Smooth muscle cell (in vitro differentiated cells): ENCODE results near the gene INPPL1. TPM values are rescaled to one million over a fixed set of nuclear protein-coding genes. Genes with fewer than 3 reads are reported as not detected.

Experiments used
- polyA plus RNA-seq: library from polyadenylated mRNA; unstranded; fragments of >200 nt; fragmentation: Nextera tagmentation; extraction: Ambion mirVana; gene quantifications from 2 replicates; pipeline ENCODE4 v1.2.1, GENCODE V29; 2016
- total RNA-seq: library from RNA; depleted of rRNA; stranded (reverse); fragments of >200 nt; gene quantifications from 2 replicates; pipeline ENCODE4 v1.2.3, GENCODE V29; 2014

Gene INPPL1
- total and polyA plus RNA-seq, 2 experiments from 2014 or later = 71.6 to 95.6 TPM

Other genes starting within 250 kb of the INPPL1 start
- 4.5 and 10.5 TPM in 2 replicates for gene IL18BP, start 225.9 kb upstream of the INPPL1 start, total RNA-seq
- 0.55 and 4.6 TPM in 2 replicates for gene IL18BP, start 225.9 kb upstream of the INPPL1 start, polyA plus RNA-seq
- 79.4 and 107 TPM in 2 replicates for gene NUMA1, start 144.2 kb upstream of the INPPL1 start, total RNA-seq
- 72.4 and 92.1 TPM in 2 replicates for gene NUMA1, start 144.2 kb upstream of the INPPL1 start, polyA plus RNA-seq
- gene LRRC51, start 143.9 kb upstream of the INPPL1 start, total RNA-seq = 1.1 and 3.4 TPM in 2 replicates
- 6.1 and 7.1 TPM in 2 replicates for gene LRRC51, start 143.9 kb upstream of the INPPL1 start, polyA plus RNA-seq
- 72.2 and 74.1 TPM in 2 replicates for gene LAMTOR1, start 121.5 kb upstream of the INPPL1 start, total RNA-seq
- gene LAMTOR1, start 121.5 kb upstream of the INPPL1 start, polyA plus RNA-seq = 117 and 148 TPM in 2 replicates
- gene TOMT, start 118.8 kb upstream of the INPPL1 start, total RNA-seq = not detected in 2 replicates
- gene TOMT, start 118.8 kb upstream of the INPPL1 start, polyA plus RNA-seq = not detected in 2 replicates
- gene ANAPC15, start 112.1 kb upstream of the INPPL1 start, total RNA-seq = 12.2 and 19.0 TPM in 2 replicates
- 42.2 and 51.9 TPM in 2 replicates for gene ANAPC15, start 112.1 kb upstream of the INPPL1 start, polyA plus RNA-seq
- not detected in 2 replicates for gene FOLR3, start 89.0 kb upstream of the INPPL1 start, total RNA-seq
- gene FOLR3, start 89.0 kb upstream of the INPPL1 start, polyA plus RNA-seq = not detected in 2 replicates
- 8.5 and 9.4 TPM in 2 replicates for gene FOLR1, start 32.6 kb upstream of the INPPL1 start, total RNA-seq
- gene FOLR1, start 32.6 kb upstream of the INPPL1 start, polyA plus RNA-seq = 8.1 and 15.0 TPM in 2 replicates
- gene FOLR2, start 8.0 kb upstream of the INPPL1 start, total RNA-seq = not detected in 2 replicates
- not detected in 2 replicates for gene FOLR2, start 8.0 kb upstream of the INPPL1 start, polyA plus RNA-seq
- not detected in 2 replicates for gene PHOX2A, start 19.4 kb downstream of the INPPL1 start, total RNA-seq
- gene PHOX2A, start 19.4 kb downstream of the INPPL1 start, polyA plus RNA-seq = 0.13 TPM in 1 of 2 replicates, not detected in the other
- 15.4 and 30.4 TPM in 2 replicates for gene CLPB, start 209.8 kb downstream of the INPPL1 start, total RNA-seq
- 14.3 and 18.4 TPM in 2 replicates for gene CLPB, start 209.8 kb downstream of the INPPL1 start, polyA plus RNA-seq